K562 (cell line): Measurements from ENCODE around the gene CPED1. TPM values are rescaled to one million over a fixed set of nuclear protein-coding genes. Genes with fewer than 3 reads are reported as not detected.

Experiments
- CCNT2 ChIP-seq: IDR thresholded peaks from 2 replicates; pipeline ENCODE4 v1.6.1; 2011; ENCODE audit warnings: borderline replicate concordance, low read depth, mild to moderate bottlenecking, moderate library complexity, mixed read lengths, low read length; ENCODE audit not compliant: insufficient read length; ENCODE audit errors: extremely low read depth
- CREB1 ChIP-seq, 2 experiments: sonication (generic) in 1 of 2; formaldehyde crosslinking in 1 of 2; IDR thresholded peaks; 2 replicates each; pipeline versions ENCODE4 v1.6.1 to v1.8.0; 2012 to 2022; ENCODE audit warnings: inconsistent platforms in 1 of 2, mild to moderate bottlenecking in 1 of 2, missing genetic modification reagents in 1 of 2, moderate library complexity in 1 of 2
- DIDO1 ChIP-seq: fragments of 450-650 bp; IDR thresholded peaks from 2 replicates; pipeline ENCODE4 v1.6.1; 2016; ENCODE audit warnings: low read depth, missing biosample characterization, missing genetic modification characterization
- KHSRP ChIP-seq: fragments of 450-650 bp; IDR thresholded peaks from 2 replicates; pipeline ENCODE4 v1.6.1; 2017
- NBN ChIP-seq: fragments of 450-650 bp; IDR thresholded peaks from 2 replicates; pipeline ENCODE4 v1.6.1; 2016; ENCODE audit warnings: low read depth, mild to moderate bottlenecking
- NFIC ChIP-seq: fragments of 450-650 bp; IDR thresholded peaks from 2 replicates; pipeline ENCODE4 v1.6.1; 2017; ENCODE audit warnings: mild to moderate bottlenecking, inconsistent platforms
- SP2 ChIP-seq: IDR thresholded peaks from 2 replicates; pipeline ENCODE4 v1.6.1; 2011; ENCODE audit warnings: mild to moderate bottlenecking, low read depth, low read length, moderate library complexity; ENCODE audit not compliant: poor library complexity, severe bottlenecking; ENCODE audit errors: extremely low read depth
- SPI1 ChIP-seq: IDR thresholded peaks from 2 replicates; pipeline ENCODE4 v1.6.1; 2011; ENCODE audit warnings: low read depth, low read length, control low read depth, borderline replicate concordance
- ZNF707 ChIP-seq: fragments of 250-450 bp; sonication (Bioruptor Pico); conservative IDR thresholded peaks from 2 replicates; pipeline ENCODE4 v1.8.0; 2022; ENCODE audit warnings: inconsistent platforms, mild to moderate bottlenecking, moderate library complexity
- ZNF780A ChIP-seq: fragments of 250-450 bp; sonication (Bioruptor Pico); IDR thresholded peaks from 2 replicates; pipeline ENCODE4 v1.5.0; 2021; ENCODE audit warnings: mild to moderate bottlenecking
- polyA plus RNA-seq, 8 experiments: library from polyadenylated mRNA; depleted of rRNA in 4 of 8; stranded (reverse) in 5 of 8; unstranded in 3 of 8; fragments of >200 nt; fragmentation: Nextera tagmentation in 2 of 8; fragmentation: Illumina TruSeq in 1 of 8; extraction: Ambion mirVana in 2 of 8; extraction: Trizol in 1 of 8; gene quantifications; 2 replicates each; pipeline versions ENCODE4 v1.2.1 to v1.2.3, GENCODE V29; 2011 to 2014; ENCODE audit warnings: inconsistent platforms in 1 of 8, missing spikeins in 1 of 8
- total RNA-seq, 7 experiments: library from RNA; depleted of rRNA in 6 of 7; stranded (reverse); fragments of >200 nt in 6 of 7; fragmentation: Illumina TruSeq in 2 of 7; extraction: Trizol in 2 of 7; gene quantifications; 2 replicates each; pipeline versions ENCODE4 v1.2.1 to v1.2.3, GENCODE V29; 2011 to 2021; ENCODE audit warnings: low replicate concordance in 1 of 7
- TF ChIP-seq, protein P1 (sequence below), 2 experiments: fragments of 450-650 bp; IDR thresholded peaks; 2 replicates each; pipeline ENCODE4 v1.6.1; 2016; ENCODE audit warnings: mild to moderate bottlenecking in 2 of 2, borderline replicate concordance in 1 of 2, low read depth in 1 of 2, moderate library complexity in 1 of 2
- TF ChIP-seq, protein P2 (sequence below): fragments of 450-650 bp; IDR thresholded peaks from 2 replicates; pipeline ENCODE4 v1.6.1; 2017; ENCODE audit warnings: antibody characterized with exemption, mild to moderate bottlenecking
- TF ChIP-seq, protein P3 (sequence below): fragments of 450-650 bp; formaldehyde crosslinking; IDR thresholded peaks from 2 replicates; pipeline ENCODE4 v1.4.0; 2022; ENCODE audit warnings: mild to moderate bottlenecking, moderate library complexity

CPED1 gene
- total and polyA plus RNA-seq, 9 of the 15 experiments (the other 6 are each of a cell fraction or from before 2014, with no cell fraction given) = 195 to 393 (median 290) TPM

DNA sequence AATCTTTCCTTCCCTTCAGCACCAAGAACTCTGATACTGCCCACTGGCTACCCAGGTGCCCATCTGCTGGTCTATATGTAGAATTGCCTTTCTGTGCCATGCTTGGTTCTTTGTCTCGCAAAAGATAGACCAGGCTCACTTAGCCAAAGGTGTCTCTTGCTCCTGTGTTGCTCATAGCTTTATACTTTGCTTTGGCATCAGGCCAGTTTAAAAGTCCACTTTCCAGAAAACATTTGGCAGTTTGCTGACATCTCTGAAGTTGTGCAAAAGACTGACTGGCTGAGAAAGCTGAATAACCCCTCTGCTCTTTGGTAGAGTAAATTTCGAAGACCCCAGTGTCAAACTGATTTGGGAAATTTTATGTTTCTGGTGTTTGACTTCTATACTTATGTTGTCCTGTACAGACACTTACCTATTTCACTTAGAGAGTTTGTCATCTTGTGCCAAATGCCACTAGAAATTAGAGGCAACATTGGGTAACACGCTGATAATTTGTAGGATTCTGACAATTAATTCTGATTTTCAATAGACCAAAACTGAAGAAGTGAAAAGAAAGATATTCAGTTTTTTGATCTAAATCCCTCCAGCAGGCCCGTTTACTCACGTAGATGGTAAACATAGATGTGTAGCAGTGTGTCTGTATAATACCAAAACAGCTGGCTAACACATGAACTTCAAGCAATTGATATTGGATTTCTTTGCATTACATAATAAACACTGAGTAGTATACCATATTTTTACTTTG, 91.1 kb downstream of the CPED1 start (continued):
- TF ChIP-seq, protein P1, sequence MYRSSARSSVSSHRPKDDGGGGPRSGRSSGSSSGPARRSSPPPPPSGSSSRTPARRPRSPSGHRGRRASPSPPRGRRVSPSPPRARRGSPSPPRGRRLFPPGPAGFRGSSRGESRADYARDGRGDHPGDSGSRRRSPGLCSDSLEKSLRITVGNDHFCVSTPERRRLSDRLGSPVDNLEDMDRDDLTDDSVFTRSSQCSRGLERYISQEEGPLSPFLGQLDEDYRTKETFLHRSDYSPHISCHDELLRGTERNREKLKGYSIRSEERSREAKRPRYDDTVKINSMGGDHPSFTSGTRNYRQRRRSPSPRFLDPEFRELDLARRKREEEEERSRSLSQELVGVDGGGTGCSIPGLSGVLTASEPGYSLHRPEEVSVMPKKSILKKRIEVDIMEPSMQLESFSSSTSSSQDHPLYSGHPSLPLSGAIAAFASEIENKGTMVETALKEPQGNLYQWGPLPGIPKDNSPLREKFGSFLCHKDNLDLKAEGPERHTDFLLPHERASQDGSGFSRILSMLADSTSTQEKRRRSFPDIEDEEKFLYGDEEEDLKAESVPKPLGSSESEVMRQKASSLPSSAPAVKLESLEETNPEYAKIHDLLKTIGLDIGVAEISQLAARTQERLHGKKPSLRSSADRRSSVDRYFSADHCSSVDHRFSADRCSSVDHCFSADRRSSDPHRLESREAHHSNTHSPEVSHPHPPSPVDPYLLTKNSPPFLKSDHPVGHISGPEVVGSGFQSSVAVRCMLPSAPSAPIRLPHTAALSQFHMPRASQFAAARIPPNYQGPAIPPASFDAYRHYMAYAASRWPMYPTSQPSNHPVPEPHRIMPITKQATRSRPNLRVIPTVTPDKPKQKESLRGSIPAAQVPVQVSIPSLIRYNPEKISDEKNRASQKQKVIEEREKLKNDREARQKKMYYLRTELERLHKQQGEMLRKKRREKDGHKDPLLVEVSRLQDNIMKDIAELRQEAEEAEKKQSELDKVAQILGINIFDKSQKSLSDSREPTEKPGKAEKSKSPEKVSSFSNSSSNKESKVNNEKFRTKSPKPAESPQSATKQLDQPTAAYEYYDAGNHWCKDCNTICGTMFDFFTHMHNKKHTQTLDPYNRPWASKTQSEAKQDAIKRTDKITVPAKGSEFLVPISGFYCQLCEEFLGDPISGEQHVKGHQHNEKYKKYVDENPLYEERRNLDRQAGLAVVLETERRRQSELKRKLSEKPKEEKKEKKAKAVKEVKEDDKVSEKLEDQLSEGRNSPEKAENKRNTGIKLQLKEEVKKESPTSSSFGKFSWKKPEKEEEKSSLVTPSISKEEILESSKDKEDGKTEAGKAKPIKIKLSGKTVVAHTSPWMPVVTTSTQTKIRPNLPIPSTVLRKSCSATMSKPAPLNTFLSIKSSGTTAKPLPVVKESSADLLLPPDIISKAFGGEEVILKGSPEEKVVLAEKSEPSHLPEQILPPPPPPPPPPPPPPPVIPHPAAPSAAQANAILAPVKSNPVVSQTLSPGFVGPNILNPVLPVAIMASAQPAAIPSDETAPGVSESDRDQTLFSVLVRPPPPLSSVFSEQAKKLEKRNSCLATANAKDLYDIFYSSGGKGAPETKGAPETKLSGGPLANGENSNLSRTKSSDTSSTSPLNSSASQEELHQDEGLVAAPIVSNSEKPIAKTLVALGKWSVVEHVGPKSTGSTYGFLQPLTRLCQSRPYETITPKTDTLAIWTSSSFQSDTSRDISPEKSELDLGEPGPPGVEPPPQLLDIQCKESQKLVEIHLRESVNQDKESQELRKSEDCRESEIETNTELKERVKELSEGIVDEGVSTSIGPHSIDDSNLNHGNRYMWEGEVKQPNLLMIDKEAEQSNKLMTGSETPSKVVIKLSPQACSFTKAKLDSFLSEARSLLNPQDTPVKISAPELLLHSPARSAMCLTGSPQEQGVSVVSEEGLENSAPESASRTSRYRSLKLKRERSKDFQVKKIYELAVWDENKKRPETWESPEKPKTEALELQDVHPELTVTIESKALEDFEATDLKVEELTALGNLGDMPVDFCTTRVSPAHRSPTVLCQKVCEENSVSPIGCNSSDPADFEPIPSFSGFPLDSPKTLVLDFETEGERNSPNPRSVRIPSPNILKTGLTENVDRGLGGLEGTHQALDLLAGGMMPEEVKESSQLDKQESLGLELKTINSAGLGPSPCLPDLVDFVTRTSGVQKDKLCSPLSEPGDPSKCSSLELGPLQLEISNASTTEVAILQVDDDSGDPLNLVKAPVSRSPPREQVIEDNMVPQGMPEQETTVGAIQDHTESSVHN (IDR thresholded peaks at IDR 0.05; ENCODE audit: borderline replicate concordance in 1 of 2, low read depth in 1 of 2) = peak in 1 of 2 experiments; percentile 19; a peak in 1 of 4 replicates
- TF ChIP-seq KHSRP = no peak; the same call in 1 of the 2 replicates
- no peak for TF ChIP-seq DIDO1 (tag)
- TF ChIP-seq SPI1 = no peak
- TF ChIP-seq ZNF780A (CRISPR knock-in tag) = no peak
- no peak for TF ChIP-seq CREB1 (IDR thresholded peaks at IDR 0.05)
- no peak for TF ChIP-seq CREB1 (CRISPR knock-in tag; IDR thresholded peaks at IDR 0.05)
- TF ChIP-seq CCNT2 = peak; percentile 8
- peak; percentile 97 for TF ChIP-seq NFIC
- TF ChIP-seq SP2 = no peak
- TF ChIP-seq ZNF707 = no peak
- TF ChIP-seq NBN = no peak; the same call in 1 of the 2 replicates
- TF ChIP-seq, protein P2, sequence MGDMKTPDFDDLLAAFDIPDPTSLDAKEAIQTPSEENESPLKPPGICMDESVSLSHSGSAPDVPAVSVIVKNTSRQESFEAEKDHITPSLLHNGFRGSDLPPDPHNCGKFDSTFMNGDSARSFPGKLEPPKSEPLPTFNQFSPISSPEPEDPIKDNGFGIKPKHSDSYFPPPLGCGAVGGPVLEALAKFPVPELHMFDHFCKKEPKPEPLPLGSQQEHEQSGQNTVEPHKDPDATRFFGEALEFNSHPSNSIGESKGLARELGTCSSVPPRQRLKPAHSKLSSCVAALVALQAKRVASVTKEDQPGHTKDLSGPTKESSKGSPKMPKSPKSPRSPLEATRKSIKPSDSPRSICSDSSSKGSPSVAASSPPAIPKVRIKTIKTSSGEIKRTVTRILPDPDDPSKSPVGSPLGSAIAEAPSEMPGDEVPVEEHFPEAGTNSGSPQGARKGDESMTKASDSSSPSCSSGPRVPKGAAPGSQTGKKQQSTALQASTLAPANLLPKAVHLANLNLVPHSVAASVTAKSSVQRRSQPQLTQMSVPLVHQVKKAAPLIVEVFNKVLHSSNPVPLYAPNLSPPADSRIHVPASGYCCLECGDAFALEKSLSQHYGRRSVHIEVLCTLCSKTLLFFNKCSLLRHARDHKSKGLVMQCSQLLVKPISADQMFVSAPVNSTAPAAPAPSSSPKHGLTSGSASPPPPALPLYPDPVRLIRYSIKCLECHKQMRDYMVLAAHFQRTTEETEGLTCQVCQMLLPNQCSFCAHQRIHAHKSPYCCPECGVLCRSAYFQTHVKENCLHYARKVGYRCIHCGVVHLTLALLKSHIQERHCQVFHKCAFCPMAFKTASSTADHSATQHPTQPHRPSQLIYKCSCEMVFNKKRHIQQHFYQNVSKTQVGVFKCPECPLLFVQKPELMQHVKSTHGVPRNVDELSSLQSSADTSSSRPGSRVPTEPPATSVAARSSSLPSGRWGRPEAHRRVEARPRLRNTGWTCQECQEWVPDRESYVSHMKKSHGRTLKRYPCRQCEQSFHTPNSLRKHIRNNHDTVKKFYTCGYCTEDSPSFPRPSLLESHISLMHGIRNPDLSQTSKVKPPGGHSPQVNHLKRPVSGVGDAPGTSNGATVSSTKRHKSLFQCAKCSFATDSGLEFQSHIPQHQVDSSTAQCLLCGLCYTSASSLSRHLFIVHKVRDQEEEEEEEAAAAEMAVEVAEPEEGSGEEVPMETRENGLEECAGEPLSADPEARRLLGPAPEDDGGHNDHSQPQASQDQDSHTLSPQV = 0 out of 2 replicates have a peak, but pooled peaks have one; percentile 7
- TF ChIP-seq, protein P3, sequence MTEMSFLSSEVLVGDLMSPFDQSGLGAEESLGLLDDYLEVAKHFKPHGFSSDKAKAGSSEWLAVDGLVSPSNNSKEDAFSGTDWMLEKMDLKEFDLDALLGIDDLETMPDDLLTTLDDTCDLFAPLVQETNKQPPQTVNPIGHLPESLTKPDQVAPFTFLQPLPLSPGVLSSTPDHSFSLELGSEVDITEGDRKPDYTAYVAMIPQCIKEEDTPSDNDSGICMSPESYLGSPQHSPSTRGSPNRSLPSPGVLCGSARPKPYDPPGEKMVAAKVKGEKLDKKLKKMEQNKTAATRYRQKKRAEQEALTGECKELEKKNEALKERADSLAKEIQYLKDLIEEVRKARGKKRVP (CRISPR knock-in tag) = peak; percentile 23; the same call in 1 of the 2 replicates
